ENCODE results near the gene POLD2. TPM values are rescaled to one million over a fixed set of nuclear protein-coding genes. Genes with fewer than 3 reads are reported as not detected.

The POLD2 gene
- total RNA-seq, 4 donors from 2014 or later: 58.7 to 80.5 (median 66.1) TPM

DNA sequence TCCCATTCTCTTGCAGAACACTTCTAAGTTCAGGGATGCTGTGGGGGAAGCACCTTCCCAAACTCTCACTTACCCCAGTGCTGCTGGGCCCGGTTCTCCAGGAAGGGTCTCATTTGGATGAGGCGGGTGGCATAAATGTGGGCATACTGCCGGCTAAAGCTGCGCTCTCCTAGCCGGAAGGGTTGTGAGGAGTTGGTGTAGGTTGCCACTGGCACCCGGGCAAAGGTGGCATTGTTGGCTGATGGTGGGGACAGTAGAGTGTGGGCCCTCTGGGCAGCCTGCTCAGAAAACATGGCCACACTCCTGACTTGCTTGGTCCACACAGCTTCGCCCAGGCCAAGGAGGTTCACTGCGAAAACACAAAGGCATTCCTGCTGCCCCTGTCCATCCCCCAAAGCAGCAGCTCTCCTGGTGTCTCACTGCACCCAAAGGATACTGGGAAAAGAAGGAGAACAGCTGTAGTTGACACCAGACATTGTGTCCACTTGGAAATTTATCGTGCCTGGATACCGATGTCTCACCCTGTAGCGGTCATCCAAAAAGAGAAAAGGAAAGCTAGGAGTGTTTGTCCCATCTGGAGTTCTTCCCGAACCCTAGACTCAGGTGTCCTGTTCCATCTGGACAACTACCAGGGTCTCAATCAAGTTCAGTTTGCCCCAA is 1.5 kb downstream of the POLD2 start:
- Histone ChIP-seq H3K27ac (no peak overlapping the region), H3K36me3 (peaks cover 46% of the 10 kb centered on the region), H3K4me3 (no peak overlapping the region), H3K9me3 (no peaks in the 10 kb centered on the region), H3K27me3 (no peaks in the 10 kb centered on the region), H3K4me1 (peaks cover 18% of the 10 kb centered on the region)
- TF ChIP-seq POLR2AphosphoS5 (IDR thresholded peaks at IDR 0.05) (no peak), EP300 (IDR thresholded peaks at IDR 0.05) (no peak), POLR2A (IDR thresholded peaks at IDR 0.05) (no peak)
- TF ChIP-seq, protein P1, sequence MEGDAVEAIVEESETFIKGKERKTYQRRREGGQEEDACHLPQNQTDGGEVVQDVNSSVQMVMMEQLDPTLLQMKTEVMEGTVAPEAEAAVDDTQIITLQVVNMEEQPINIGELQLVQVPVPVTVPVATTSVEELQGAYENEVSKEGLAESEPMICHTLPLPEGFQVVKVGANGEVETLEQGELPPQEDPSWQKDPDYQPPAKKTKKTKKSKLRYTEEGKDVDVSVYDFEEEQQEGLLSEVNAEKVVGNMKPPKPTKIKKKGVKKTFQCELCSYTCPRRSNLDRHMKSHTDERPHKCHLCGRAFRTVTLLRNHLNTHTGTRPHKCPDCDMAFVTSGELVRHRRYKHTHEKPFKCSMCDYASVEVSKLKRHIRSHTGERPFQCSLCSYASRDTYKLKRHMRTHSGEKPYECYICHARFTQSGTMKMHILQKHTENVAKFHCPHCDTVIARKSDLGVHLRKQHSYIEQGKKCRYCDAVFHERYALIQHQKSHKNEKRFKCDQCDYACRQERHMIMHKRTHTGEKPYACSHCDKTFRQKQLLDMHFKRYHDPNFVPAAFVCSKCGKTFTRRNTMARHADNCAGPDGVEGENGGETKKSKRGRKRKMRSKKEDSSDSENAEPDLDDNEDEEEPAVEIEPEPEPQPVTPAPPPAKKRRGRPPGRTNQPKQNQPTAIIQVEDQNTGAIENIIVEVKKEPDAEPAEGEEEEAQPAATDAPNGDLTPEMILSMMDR (IDR thresholded peaks at IDR 0.05): no peak
- WGBS: 93% methylated on average over 12 of the region's 12 CpGs
- DNase-seq (ENCODE audit: low spot score in 2 of 2): no peak

DNA sequence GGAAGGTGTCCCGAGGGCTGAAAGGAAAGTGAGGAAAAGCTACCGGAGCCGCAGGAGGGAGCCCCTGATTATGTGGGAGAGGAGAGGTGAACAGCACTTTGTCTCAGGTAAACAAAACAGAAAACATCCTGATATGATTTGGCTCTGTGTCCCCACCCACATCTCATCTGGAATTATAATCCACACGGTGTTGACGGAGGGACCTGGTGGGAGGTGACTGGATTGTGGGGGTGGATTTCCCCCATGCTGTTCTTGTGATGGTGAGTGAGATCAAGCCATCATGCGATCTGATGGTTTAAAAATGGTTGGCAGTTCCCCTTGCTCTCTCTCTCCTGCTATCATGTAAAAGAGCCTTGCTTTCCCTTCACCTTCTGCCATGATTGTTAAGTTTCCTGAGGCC is 3.0 kb downstream of the POLD2 start:
- Histone ChIP-seq H3K4me3 (no peak overlapping the region), H3K4me1 (peaks cover 18% of the 10 kb centered on the region), H3K27ac (no peak overlapping the region), H3K36me3 (peaks cover 61% of the 10 kb centered on the region), H3K27me3 (no peaks in the 10 kb centered on the region), H3K9me3 (no peaks in the 10 kb centered on the region)
- DNase-seq (ENCODE audit: low spot score in 2 of 2): no peak
- WGBS: 87% methylated on average over 6 of the region's 6 CpGs
- no peak for TF ChIP-seq POLR2A (IDR thresholded peaks at IDR 0.05)
- TF ChIP-seq EP300 (IDR thresholded peaks at IDR 0.05): no peak

DNA sequence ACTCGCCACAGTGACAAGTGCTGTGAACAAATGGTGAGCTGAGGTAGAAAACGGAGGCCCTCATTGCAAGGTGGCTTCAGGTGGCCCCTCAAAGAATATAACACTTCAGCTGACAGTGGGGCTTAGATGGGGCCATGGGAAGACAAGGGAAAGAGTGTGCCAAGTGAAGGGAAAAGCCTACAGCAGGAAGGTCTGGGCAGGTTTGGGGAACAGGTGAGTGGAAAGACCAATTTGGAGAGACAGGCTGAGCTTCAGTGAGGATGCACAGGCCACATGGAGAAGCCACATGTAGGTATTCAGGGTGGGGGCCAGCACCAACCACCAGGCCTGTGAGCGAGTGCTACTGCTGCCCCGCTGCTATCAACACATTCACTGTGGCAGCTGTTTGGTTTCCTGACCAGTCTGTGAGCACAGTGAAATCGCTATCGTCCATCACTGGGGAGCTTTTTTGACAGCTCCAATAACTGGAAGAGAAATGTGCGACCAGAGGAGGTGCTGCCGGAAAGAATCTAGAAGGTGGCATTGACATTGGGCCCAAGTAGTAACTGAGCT is 3.4 kb downstream of the POLD2 start:
- H3K9me3 ChIP-seq: no peaks in the 10 kb centered on the region
- no peak for DNase-seq (ENCODE audit: low spot score in 2 of 2)
- WGBS: 93% methylated on average over 8 of the region's 8 CpGs
- peaks cover 66% of the 10 kb centered on the region for H3K36me3 ChIP-seq
- no peaks in the 10 kb centered on the region for H3K27me3 ChIP-seq
- no peak overlapping the region for H3K4me3 ChIP-seq
- H3K4me1 ChIP-seq: peaks cover 18% of the 10 kb centered on the region
- no peak overlapping the region for H3K27ac ChIP-seq
- TF ChIP-seq EP300 (IDR thresholded peaks at IDR 0.05): no peak
- TF ChIP-seq, protein P1 (IDR thresholded peaks at IDR 0.05): no peak
- TF ChIP-seq POLR2A (IDR thresholded peaks at IDR 0.05): no peak
- no peak for TF ChIP-seq POLR2AphosphoS5 (IDR thresholded peaks at IDR 0.05)

DNA sequence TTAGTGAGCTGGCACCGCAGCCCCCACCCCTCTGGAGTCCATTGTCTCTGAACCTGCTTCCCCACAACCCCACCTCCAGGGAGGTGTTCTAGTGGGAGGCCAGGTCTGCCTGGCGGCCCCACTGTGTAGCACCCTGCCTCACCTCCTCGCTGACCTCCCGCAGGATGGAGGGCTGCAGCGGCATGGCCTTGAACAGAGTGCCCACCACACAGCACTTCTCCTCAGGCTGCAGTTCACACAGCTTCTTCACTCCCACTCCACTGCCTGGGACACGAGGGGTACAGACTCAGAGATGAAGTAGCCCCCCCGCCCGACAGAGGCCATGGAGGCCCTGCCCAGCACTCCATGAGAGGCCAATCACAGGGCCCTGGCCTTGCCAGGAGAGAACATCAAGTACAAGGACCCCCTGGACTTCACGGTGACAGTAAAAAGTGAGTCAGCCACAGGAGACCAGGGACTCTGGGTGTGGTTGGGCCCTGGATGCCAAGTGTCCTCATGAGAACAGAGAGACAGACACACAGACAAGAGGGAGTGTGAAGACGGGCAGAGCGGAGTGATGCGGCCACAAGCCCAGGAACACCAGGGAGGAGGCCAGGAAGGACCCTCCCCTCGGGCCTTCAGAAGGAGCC is 5.4 kb downstream of the POLD2 start:
- DNase-seq (ENCODE audit: low spot score in 2 of 2): no peak
- Histone ChIP-seq H3K9me3 (no peaks in the 10 kb centered on the region), H3K4me1 (peaks cover 13% of the 10 kb centered on the region), H3K4me3 (no peak overlapping the region), H3K27me3 (no peaks in the 10 kb centered on the region), H3K36me3 (peaks cover 86% of the 10 kb centered on the region), H3K27ac (no peak overlapping the region)
- no peak for TF ChIP-seq POLR2AphosphoS5 (IDR thresholded peaks at IDR 0.05)
- TF ChIP-seq EP300 (IDR thresholded peaks at IDR 0.05): no peak
- TF ChIP-seq POLR2A (IDR thresholded peaks at IDR 0.05): no peak
- TF ChIP-seq, protein P1 (IDR thresholded peaks at IDR 0.05): no peak
- 82% methylated on average over 5 of the region's 13 CpGs for WGBS

DNA sequence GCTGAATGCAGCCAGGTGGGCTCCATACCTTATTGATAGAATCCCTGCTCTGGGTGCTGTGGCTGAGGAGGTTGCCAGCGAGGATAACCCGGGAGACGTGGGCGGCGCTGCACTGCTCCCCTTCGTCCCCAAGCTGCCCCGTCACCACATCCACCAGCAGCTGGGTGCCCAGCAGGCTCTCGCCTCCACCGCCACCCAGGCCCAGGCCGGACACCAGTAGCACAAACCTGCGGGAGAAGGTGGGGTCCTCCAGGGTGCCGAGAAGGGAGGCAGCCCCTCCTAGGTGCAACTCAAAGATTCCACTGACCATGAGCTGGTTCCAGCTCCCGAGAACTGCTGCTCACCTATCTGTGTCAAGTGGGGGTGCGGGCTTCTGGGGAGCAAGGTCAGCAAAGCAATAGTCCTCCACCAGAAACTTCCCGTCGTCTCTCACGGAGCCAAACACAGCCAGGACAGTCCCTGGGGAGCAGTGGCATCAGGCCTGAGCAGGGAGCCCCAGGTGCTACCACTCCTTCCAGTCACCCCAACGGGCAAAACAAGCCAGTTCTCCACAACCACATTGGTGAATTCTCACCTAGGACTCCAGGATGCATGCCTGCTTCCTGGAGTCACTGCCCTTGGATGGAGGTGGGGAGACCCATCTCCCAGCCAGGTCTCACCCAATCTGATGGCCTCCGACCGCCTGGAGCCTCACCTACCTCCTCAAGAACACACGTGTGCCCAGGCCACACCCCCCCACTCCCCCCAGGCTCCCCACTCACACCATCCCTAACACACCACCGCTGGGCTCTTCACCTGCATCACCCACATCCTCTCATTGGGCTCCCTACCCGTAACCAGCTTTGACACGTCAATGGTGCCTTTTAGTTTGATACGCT is 6.3 kb downstream of the POLD2 start:
- TF ChIP-seq, protein P1 (IDR thresholded peaks at IDR 0.05): no peak
- TF ChIP-seq EP300 (IDR thresholded peaks at IDR 0.05) (no peak), POLR2AphosphoS5 (IDR thresholded peaks at IDR 0.05) (no peak), POLR2A (IDR thresholded peaks at IDR 0.05) (no peak)
- Histone ChIP-seq H3K4me1 (peaks cover 6% of the 10 kb centered on the region), H3K4me3 (no peak overlapping the region), H3K27me3 (no peaks in the 10 kb centered on the region), H3K27ac (no peak overlapping the region), H3K9me3 (no peaks in the 10 kb centered on the region), H3K36me3 (peaks cover 93% of the 10 kb centered on the region)
- 88% methylated on average over 22 of the region's 25 CpGs for WGBS
- no peak for DNase-seq (ENCODE audit: low spot score in 2 of 2)

Data from suprapubic skin (tissue), 4 donors.